ENCODE data around the gene RAD51B. TPM values are rescaled to one million over a fixed set of nuclear protein-coding genes. Genes with fewer than 3 reads are reported as not detected.
"Not testable (repeated sequence)": the region's sequence is repeated elsewhere in the genome, so short reads cannot be mapped to it uniquely, and the experiment has no call there.

RAD51B gene
- total RNA-seq, 4 donors from 2014 or later = 5.0 to 31.8 (median 20.6) TPM

GRCh38 chr14:68284834-68285233 is 465.3 kb downstream of the RAD51B start:
- H3K9me3 ChIP-seq = no peaks in the 10 kb centered on the region
- no peak for TF ChIP-seq POLR2AphosphoS5 (IDR thresholded peaks at IDR 0.05)
- no peak for TF ChIP-seq CTCF (IDR thresholded peaks at IDR 0.05)
- TF ChIP-seq EP300 (IDR thresholded peaks at IDR 0.05; ENCODE audit: low read depth) = no peak
- no peak for TF ChIP-seq POLR2A (IDR thresholded peaks at IDR 0.05)
- DNase-seq = no peak
- no peaks in the 10 kb centered on the region for H3K27me3 ChIP-seq
- in situ Hi-C loops (cut with MboI; ENCODE audit: low pct_ligation_motif_present in 1 of 4, low pct_unique_long_range_greater_than_20kb in 1 of 4, low sequenced_read_pairs in 3 of 4) = no loop called here
- no peaks in the 10 kb centered on the region for H3K36me3 ChIP-seq
- no peak overlapping the region for H3K4me3 ChIP-seq
- intact Hi-C loops (cut with DNase I; ENCODE audit: low total_unique reads) = no loop called here
- 80 to 97% methylated on average over 5 to 6 of the region's 6 CpGs for WGBS, 2 donors (ENCODE audit: low coverage in 1 of 2)
- peaks cover 0 to 34% (median 9%) of the 10 kb centered on the region in 4 donors for H3K4me1 ChIP-seq
- peak overlapping the region; percentile 25 to 59 (median 38) for H3K27ac ChIP-seq

- Histone ChIP-seq H3K36me3 (no peaks in the 10 kb centered on the region), H3K4me1 (peaks cover 0 to 34% (median 9%) of the 10 kb centered on the region in 4 donors), H3K27me3 (no peaks in the 10 kb centered on the region), H3K4me3 (no peak overlapping the region), H3K27ac (peak overlapping the region; percentile 25 to 59 (median 38)), H3K9me3 (no peaks in the 10 kb centered on the region)
- in situ Hi-C loops (cut with MboI; ENCODE audit: low pct_ligation_motif_present in 1 of 4, low pct_unique_long_range_greater_than_20kb in 1 of 4, low sequenced_read_pairs in 3 of 4) = no loop called here
- intact Hi-C loops (cut with DNase I; ENCODE audit: low total_unique reads) = no loop called here
- WGBS, 2 donors (ENCODE audit: low coverage in 1 of 2) = 65 to 69% methylated on average over 7 to 11 of the region's 11 CpGs
- DNase-seq = peak; percentile 23
- TF ChIP-seq POLR2AphosphoS5 (IDR thresholded peaks at IDR 0.05) = no peak
- TF ChIP-seq CTCF (IDR thresholded peaks at IDR 0.05) = no peak
- TF ChIP-seq POLR2A (IDR thresholded peaks at IDR 0.05) = no peak
- TF ChIP-seq EP300 (IDR thresholded peaks at IDR 0.05; ENCODE audit: low read depth) = no peak
Measured at GRCh38 chr14:68285421-68286179, 466.0 kb downstream of the RAD51B start.

GRCh38 chr14:68286667-68287066 is 467.1 kb downstream of the RAD51B start:
- no peak for DNase-seq
- Histone ChIP-seq H3K27ac (no peak overlapping the region), H3K9me3 (no peaks in the 10 kb centered on the region), H3K36me3 (no peaks in the 10 kb centered on the region), H3K4me1 (peaks cover under 1 to 40% (median 14%) of the 10 kb centered on the region in 4 donors), H3K4me3 (no peak overlapping the region), H3K27me3 (no peaks in the 10 kb centered on the region)
- intact Hi-C loops (cut with DNase I; ENCODE audit: low total_unique reads) = no loop called here
- in situ Hi-C loops (cut with MboI; ENCODE audit: low pct_ligation_motif_present in 1 of 4, low pct_unique_long_range_greater_than_20kb in 1 of 4, low sequenced_read_pairs in 3 of 4) = no loop called here
- TF ChIP-seq POLR2AphosphoS5 (IDR thresholded peaks at IDR 0.05) (no peak), EP300 (IDR thresholded peaks at IDR 0.05; ENCODE audit: low read depth) (no peak), CTCF (IDR thresholded peaks at IDR 0.05) (no peak), POLR2A (IDR thresholded peaks at IDR 0.05) (no peak)

GRCh38 chr14:68289452-68289851 is 469.9 kb downstream of the RAD51B start:
- H3K4me3 ChIP-seq; H3K36me3 ChIP-seq; H3K27me3 ChIP-seq; H3K27ac ChIP-seq; DNase-seq; H3K9me3 ChIP-seq; intact Hi-C loops (cut with DNase I; ENCODE audit: low total_unique reads); in situ Hi-C loops (cut with MboI; ENCODE audit: low pct_ligation_motif_present in 1 of 4, low pct_unique_long_range_greater_than_20kb in 1 of 4, low sequenced_read_pairs in 3 of 4): not testable (repeated sequence)
- peaks cover 17 to 47% (median 36%) of the 10 kb centered on the region in 4 donors for H3K4me1 ChIP-seq
- WGBS, 2 donors (ENCODE audit: low coverage in 1 of 2) = 89 to 90% methylated on average over 2 to 3 of the region's 3 CpGs
